Activated naive CD8-positive, alpha-beta T cell treated with anti-CD3 and anti-CD28 coated beads, Interleukin-2, amount 10 ng/mL, durations not matched to agents 7 days and 5 days (primary cell): ENCODE measurements around the gene RARB. TPM values are rescaled to one million over a fixed set of nuclear protein-coding genes. Genes with fewer than 3 reads are reported as not detected.

Source experiments
- ATAC-seq: fragments of 150-1000 bp; cut with Tn5 transposase; one replicate; pipeline ENCODE4 v1.10.0; 2021; ENCODE audit warnings: low read depth, moderate library complexity
- POLR2A ChIA-PET: fragments of 350-600 bp; sonication (Branson Sonifier 250); formaldehyde crosslinking; loops from one replicate; lab custom pipeline; 2021; ENCODE audit warnings: antibody characterized with exemption; lab: Charles Lee
- DNase-seq: peaks from one replicate; pipeline ENCODE4 v3.0.0; 2021
- H3K27ac Mint-ChIP-seq: one replicate; pipeline ENCODE4 v1.8.0; 2022; ENCODE audit warnings: mild to moderate bottlenecking, mixed read lengths
- H3K27me3 Mint-ChIP-seq: one replicate; pipeline ENCODE4 v1.8.0; 2022; ENCODE audit warnings: mild to moderate bottlenecking, moderate library complexity, mixed read lengths
- H3K36me3 Mint-ChIP-seq: one replicate; pipeline ENCODE4 v1.8.0; 2021; ENCODE audit warnings: mild to moderate bottlenecking, mixed read lengths
- H3K4me1 Mint-ChIP-seq: one replicate; pipeline ENCODE4 v1.8.0; 2021; ENCODE audit warnings: mixed read lengths
- H3K4me3 Mint-ChIP-seq: one replicate; pipeline ENCODE4 v1.8.0; 2022; ENCODE audit warnings: mild to moderate bottlenecking, moderate library complexity, mixed read lengths
- H3K9me3 Mint-ChIP-seq: one replicate; pipeline ENCODE4 v1.8.0; 2021; ENCODE audit warnings: mixed read lengths
- total RNA-seq, 2 experiments: library from RNA; stranded (reverse); gene quantifications; one replicate each; pipeline ENCODE4 v1.2.3, GENCODE V29; 2021

RARB gene
- not detected for total RNA-seq

GRCh38 chr3:25427942-25428788 lies at the start of gene RARB:
RARB (plus strand) TSS chr3:25428263; CDS start chr3:25428732, 469 bp downstream.
- no peaks in the 10 kb centered on the region for H3K36me3 Mint-ChIP-seq
- no peak for DNase-seq
- H3K27me3 Mint-ChIP-seq, result peaks cover 56% of the 10 kb centered on the region
- peaks cover 6% of the 10 kb centered on the region for H3K4me1 Mint-ChIP-seq
- H3K27ac Mint-ChIP-seq, result no peak within 1 kb of the TSS
- no peaks in the 10 kb centered on the region for H3K9me3 Mint-ChIP-seq
- no peak for ATAC-seq
- H3K4me3 Mint-ChIP-seq, result peak within 1 kb of the TSS; percentile 52
- POLR2A ChIA-PET, result no interaction called here

DNA sequence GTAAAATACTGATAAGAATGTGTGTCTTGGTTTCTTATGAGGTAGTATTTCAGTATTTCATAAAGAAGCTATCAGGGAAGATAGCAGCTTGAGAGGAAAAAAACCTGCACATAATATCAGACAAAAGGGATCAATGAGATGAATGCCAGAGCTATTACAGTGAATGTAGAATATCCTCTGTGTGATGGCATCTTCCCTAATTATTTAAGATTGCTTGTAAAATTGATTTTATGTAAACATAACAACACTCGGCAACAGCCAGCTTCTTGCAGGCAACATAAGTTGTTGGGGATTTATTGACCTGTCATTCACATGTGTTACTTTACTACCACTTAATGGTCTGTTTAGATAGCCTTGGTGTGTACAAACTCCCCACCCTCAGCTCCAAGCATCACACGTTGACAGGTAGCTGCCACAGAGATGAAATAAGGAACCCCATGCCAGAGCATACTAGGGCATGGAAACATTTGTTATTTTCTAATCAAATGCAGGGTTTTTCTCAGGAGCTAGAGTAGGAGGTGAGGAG lies 49.2 kb upstream of the RARB start:
- no peak for DNase-seq
- Mint-ChIP-seq H3K4me1 (no peaks in the 10 kb centered on the region), H3K27ac (no peak overlapping the region), H3K4me3 (no peak overlapping the region), H3K27me3 (no peaks in the 10 kb centered on the region), H3K36me3 (no peaks in the 10 kb centered on the region), H3K9me3 (peaks cover 1% of the 10 kb centered on the region)
- POLR2A ChIA-PET, result no interaction called here
- no peak for ATAC-seq

DNA sequence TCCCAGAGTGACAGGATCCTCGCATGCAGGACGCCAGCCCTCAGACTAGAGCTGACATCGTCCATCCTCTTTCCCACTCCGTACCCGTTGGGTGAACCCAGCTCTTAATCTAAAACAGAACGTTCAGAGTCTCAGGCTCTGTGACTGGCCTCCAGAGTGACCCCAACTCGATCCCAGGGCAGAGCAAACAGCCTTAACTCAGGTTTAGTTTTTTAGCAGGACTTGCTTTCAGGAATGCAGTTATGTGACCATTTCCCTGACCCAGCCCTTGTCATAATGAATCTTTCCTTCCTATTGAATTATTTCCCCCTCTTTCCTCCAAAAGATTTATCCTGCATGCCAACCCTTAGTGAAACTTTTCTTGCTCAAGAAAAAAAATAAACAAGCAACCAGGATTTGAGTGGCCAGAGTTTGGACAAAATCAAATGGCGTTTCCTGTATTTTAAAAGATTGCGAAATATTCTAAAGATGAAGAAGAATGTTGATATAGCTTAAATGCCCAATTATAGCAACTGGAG lies 47.8 kb upstream of the RARB start:
- POLR2A ChIA-PET, result no interaction called here

GRCh38 chr3:25381083-25381482 lies 47.0 kb upstream of the RARB start:
- H3K27me3 Mint-ChIP-seq, result no peaks in the 10 kb centered on the region
- no peaks in the 10 kb centered on the region for H3K36me3 Mint-ChIP-seq
- DNase-seq (no peak), ATAC-seq (no peak)
- POLR2A ChIA-PET, result no interaction called here
- no peak overlapping the region for H3K4me3 Mint-ChIP-seq
- H3K27ac Mint-ChIP-seq, result no peak overlapping the region
- peaks cover 1% of the 10 kb centered on the region for H3K9me3 Mint-ChIP-seq
- H3K4me1 Mint-ChIP-seq, result no peaks in the 10 kb centered on the region

More for the DNA sequence above, 47.8 kb upstream of the RARB start:
- H3K4me3 Mint-ChIP-seq, result no peak overlapping the region
- H3K27ac Mint-ChIP-seq, result no peak overlapping the region
- no peaks in the 10 kb centered on the region for H3K27me3 Mint-ChIP-seq
- no peaks in the 10 kb centered on the region for H3K36me3 Mint-ChIP-seq
- peaks cover 1% of the 10 kb centered on the region for H3K9me3 Mint-ChIP-seq
- no peaks in the 10 kb centered on the region for H3K4me1 Mint-ChIP-seq
- DNase-seq (no peak), ATAC-seq (no peak)

DNA sequence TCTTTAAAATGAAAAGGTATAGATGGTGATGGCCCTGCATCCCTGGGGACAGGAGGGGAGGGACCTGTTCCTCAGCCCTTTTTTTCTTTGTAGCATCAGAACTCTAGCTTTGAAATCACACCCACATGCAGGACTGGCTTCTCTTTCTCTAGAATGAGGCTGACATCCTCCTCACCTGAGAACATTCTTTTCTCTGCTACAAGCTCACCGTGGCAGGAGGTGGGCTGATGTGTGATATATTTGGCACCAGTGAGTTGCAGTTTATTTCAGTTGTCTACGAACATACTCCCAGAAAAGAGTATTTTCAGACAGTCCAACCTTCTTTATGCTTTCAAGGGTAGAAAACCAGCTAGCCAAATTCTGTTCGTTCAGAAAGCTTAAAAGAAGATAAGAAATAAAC lies 43.6 kb upstream of the RARB start:
- no peaks in the 10 kb centered on the region for H3K27me3 Mint-ChIP-seq
- no peak for DNase-seq
- no peaks in the 10 kb centered on the region for H3K36me3 Mint-ChIP-seq
- no peaks in the 10 kb centered on the region for H3K4me1 Mint-ChIP-seq
- POLR2A ChIA-PET, result no interaction called here
- H3K9me3 Mint-ChIP-seq, result no peaks in the 10 kb centered on the region
- H3K4me3 Mint-ChIP-seq, result no peak overlapping the region
- no peak overlapping the region for H3K27ac Mint-ChIP-seq
- ATAC-seq, result no peak

DNA sequence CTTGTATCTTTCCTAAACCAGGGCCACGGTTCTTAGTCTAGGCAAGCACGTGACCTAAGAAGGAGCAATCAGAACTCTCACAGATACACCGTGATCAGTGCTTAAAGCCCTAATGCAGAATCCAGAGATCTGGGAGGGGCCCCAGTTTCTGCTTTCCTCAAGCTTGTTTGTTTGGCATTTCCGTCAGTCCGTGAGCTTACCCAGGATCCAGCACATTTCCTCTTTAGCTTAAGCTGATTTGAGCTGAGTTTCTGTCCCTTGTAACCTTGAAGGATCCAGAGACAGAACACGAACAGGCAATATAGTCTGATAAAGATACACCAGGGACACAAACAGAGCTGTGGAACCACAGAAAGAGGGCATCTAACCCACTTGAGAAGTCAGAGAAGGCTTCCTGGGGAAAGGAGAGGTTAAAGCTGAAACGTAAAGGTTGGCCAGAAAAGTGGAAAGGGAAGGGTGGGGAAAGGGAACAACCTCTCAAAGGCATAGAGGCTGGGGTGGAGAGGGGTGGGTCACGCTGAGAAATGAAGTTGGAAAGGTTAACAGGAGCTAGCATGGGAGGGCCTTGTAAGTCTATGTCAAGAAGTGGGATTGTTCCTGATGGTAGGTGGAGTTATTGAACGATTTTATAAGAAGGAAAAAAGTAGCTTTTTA lies 42.1 kb upstream of the RARB start:
- Mint-ChIP-seq H3K9me3 (no peaks in the 10 kb centered on the region), H3K4me3 (no peak overlapping the region)
- POLR2A ChIA-PET, result no interaction called here

GRCh38 chr3:25386686-25387255 lies 41.3 kb upstream of the RARB start:
- POLR2A ChIA-PET, result no interaction called here
- no peak for DNase-seq
- H3K27me3 Mint-ChIP-seq, result no peaks in the 10 kb centered on the region
- no peak overlapping the region for H3K27ac Mint-ChIP-seq
- H3K4me1 Mint-ChIP-seq, result no peaks in the 10 kb centered on the region
- H3K36me3 Mint-ChIP-seq, result no peaks in the 10 kb centered on the region
- no peak overlapping the region for H3K4me3 Mint-ChIP-seq
- no peak for ATAC-seq
- H3K9me3 Mint-ChIP-seq, result no peaks in the 10 kb centered on the region

More for the DNA sequence above, 42.1 kb upstream of the RARB start:
- ATAC-seq (no peak), DNase-seq (no peak)
- Mint-ChIP-seq H3K4me1 (no peaks in the 10 kb centered on the region), H3K36me3 (no peaks in the 10 kb centered on the region), H3K27ac (no peak overlapping the region), H3K27me3 (no peaks in the 10 kb centered on the region)

GRCh38 chr3:25390605-25391004 lies 37.5 kb upstream of the RARB start:
- Mint-ChIP-seq H3K9me3 (no peaks in the 10 kb centered on the region), H3K27me3 (no peaks in the 10 kb centered on the region), H3K4me1 (no peaks in the 10 kb centered on the region), H3K36me3 (no peaks in the 10 kb centered on the region), H3K27ac (no peak overlapping the region), H3K4me3 (no peak overlapping the region)
- no peak for DNase-seq
- ATAC-seq, result no peak
- POLR2A ChIA-PET, result no interaction called here

- no peaks in the 10 kb centered on the region for H3K9me3 Mint-ChIP-seq
- no peak for DNase-seq
- POLR2A ChIA-PET, result no interaction called here
- no peak overlapping the region for H3K4me3 Mint-ChIP-seq
- H3K27me3 Mint-ChIP-seq, result no peaks in the 10 kb centered on the region
- no peak overlapping the region for H3K27ac Mint-ChIP-seq
- ATAC-seq, result no peak
- no peaks in the 10 kb centered on the region for H3K36me3 Mint-ChIP-seq
- H3K4me1 Mint-ChIP-seq, result no peaks in the 10 kb centered on the region
Measured at GRCh38 chr3:25396251-25396650, 31.8 kb upstream of the RARB start.

DNA sequence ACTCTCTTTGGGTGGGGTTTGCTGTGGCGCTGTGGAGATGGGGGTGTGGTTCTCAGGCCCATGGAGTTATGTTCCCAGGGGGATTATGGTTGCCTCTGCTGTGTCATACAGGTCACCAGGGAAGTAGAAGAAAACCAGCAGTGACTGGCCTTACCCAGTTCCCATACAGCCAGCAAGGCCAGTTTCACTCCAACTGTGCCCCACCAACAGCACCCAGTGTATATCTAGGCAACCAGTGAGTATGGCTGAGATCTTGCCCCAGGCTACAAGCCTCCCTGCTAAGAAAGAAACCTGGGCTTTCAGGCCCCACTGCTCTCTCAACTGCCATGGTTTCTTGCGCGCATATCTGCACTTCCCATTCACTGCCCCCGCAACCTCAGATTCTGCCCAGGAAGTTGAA lies 31.4 kb upstream of the RARB start:
- no peaks in the 10 kb centered on the region for H3K4me1 Mint-ChIP-seq
- H3K9me3 Mint-ChIP-seq, result peaks cover 2% of the 10 kb centered on the region
- DNase-seq (no peak), ATAC-seq (no peak)
- H3K4me3 Mint-ChIP-seq, result no peak overlapping the region
- POLR2A ChIA-PET, result no interaction called here
- no peak overlapping the region for H3K27ac Mint-ChIP-seq
- H3K27me3 Mint-ChIP-seq, result no peaks in the 10 kb centered on the region
- H3K36me3 Mint-ChIP-seq, result no peaks in the 10 kb centered on the region

GRCh38 chr3:25397150-25397549 lies 30.9 kb upstream of the RARB start:
- peaks cover 2% of the 10 kb centered on the region for H3K9me3 Mint-ChIP-seq
- H3K4me3 Mint-ChIP-seq, result no peak overlapping the region
- H3K27me3 Mint-ChIP-seq, result no peaks in the 10 kb centered on the region
- no peak for DNase-seq
- no peak overlapping the region for H3K27ac Mint-ChIP-seq
- POLR2A ChIA-PET, result no interaction called here
- H3K36me3 Mint-ChIP-seq, result no peaks in the 10 kb centered on the region
- ATAC-seq, result no peak
- H3K4me1 Mint-ChIP-seq, result no peaks in the 10 kb centered on the region

GRCh38 chr3:25400587-25400986 lies 27.5 kb upstream of the RARB start:
- no peak overlapping the region for H3K4me3 Mint-ChIP-seq
- ATAC-seq (no peak), DNase-seq (no peak)
- no peak overlapping the region for H3K27ac Mint-ChIP-seq
- H3K9me3 Mint-ChIP-seq, result peaks cover 5% of the 10 kb centered on the region
- H3K4me1 Mint-ChIP-seq, result no peaks in the 10 kb centered on the region
- H3K27me3 Mint-ChIP-seq, result no peaks in the 10 kb centered on the region
- H3K36me3 Mint-ChIP-seq, result no peaks in the 10 kb centered on the region
- POLR2A ChIA-PET, result no interaction called here

DNA sequence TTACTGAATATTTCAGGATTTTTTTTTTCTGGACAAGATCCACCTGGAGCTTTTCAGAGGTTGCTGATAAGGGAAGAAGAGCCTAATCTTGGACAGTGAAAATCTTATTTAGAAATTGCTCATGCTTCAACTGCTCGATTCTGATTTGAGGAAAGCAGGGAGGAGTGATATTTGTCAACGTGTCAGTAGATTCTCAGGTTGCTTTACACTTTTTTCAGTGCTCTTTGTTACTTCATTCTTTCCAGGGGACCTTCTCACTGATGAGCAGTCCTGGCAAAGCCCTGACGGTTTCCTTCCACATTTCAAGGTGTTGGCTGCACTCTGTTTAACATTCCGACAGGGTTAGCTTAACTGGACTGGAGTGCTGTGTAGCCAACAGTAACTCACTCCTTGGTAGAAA lies 24.1 kb upstream of the RARB start:
- Mint-ChIP-seq H3K27ac (no peak overlapping the region), H3K36me3 (no peaks in the 10 kb centered on the region), H3K9me3 (peaks cover 5% of the 10 kb centered on the region), H3K4me3 (no peak overlapping the region), H3K27me3 (no peaks in the 10 kb centered on the region), H3K4me1 (no peaks in the 10 kb centered on the region)
- DNase-seq (no peak), ATAC-seq (no peak)
- POLR2A ChIA-PET, result no interaction called here
